ENCODE results near the gene DDIT3.

DNA sequence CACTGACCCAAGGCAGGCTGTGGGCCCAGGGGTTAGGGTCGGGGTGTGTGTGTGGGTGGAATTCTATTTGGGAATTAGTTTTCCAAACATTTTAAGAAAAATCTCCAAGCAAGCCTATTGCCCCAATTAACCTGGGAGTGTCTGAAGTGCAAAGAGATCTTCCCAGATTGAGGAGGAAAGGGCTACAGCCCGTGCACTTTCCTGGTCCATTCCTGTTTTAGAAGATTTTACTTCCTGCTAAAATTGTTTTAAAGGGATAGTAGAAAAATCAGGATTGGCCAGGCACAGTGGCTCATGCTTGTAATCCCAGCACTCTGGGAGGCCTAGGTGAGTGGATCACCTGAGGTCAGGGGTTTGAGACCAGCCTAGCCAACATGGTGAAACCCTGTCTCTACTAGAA lies 21.4 kb upstream of the DDIT3 start:
- no peak for TF ChIP-seq EZH2phosphoT487 (IDR thresholded peaks at IDR 0.05; ENCODE audit: insufficient read depth, low read depth)
- TF ChIP-seq EZH2 (IDR thresholded peaks at IDR 0.05; ENCODE audit: insufficient read depth, poor library complexity, severe bottlenecking): no peak

Data from GM23248 (cell line).